DND-41 (cell line): ENCODE data around the gene CCDC30.

Experiments used
- CTCF ChIP-seq: IDR thresholded peaks from 2 replicates; pipeline ENCODE4 v1.5.1; 2012; ENCODE audit warnings: borderline replicate concordance, low read length, moderate library complexity, mild to moderate bottlenecking; ENCODE audit not compliant: poor library complexity, severe bottlenecking; ENCODE audit errors: extremely low read depth
- EZH2 ChIP-seq: IDR thresholded peaks from 3 replicates; pipeline ENCODE4 v1.6.1; 2012; ENCODE audit warnings: borderline replicate concordance, low read depth, mild to moderate bottlenecking, moderate library complexity, low read length, inconsistent platforms; ENCODE audit not compliant: severe bottlenecking

- TF ChIP-seq CTCF: no peak
- no peak for TF ChIP-seq EZH2
Observed at GRCh38 chr1:42686418-42686817, 223.3 kb downstream of the CCDC30 start.
